Cerebellar nuclear complex (tissue), 1 donor: Measurements from ENCODE around the gene ALB.

Source experiments
- DNase-seq, 2 experiments: peaks; one replicate each; lab custom pipeline; 2025; lab: John Stamatoyannopoulos, UW

ALB gene

GRCh38 chr4:73450398-73451004, 46.4 kb downstream of the ALB start:
- no peak for DNase-seq

DNA sequence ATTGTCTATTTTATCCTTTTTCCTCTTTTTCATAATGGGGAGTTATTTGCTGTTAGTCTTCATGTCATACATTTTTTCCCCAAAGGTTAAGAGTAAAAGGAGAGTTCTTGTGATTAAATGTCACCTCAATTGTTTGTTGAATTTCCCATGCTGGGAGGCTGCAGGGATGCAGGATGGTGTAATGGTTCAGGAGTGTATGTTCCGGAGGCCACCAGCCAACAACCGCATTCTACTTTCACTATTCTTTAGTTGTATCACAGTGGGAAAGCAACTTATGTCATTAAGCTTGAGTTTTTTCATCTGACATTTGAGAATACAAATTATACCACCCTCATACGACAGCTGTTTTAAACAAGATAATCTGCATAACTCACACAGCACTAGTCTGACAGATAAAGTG, 47.3 kb downstream of the ALB start:
- DNase-seq = no peak

DNA sequence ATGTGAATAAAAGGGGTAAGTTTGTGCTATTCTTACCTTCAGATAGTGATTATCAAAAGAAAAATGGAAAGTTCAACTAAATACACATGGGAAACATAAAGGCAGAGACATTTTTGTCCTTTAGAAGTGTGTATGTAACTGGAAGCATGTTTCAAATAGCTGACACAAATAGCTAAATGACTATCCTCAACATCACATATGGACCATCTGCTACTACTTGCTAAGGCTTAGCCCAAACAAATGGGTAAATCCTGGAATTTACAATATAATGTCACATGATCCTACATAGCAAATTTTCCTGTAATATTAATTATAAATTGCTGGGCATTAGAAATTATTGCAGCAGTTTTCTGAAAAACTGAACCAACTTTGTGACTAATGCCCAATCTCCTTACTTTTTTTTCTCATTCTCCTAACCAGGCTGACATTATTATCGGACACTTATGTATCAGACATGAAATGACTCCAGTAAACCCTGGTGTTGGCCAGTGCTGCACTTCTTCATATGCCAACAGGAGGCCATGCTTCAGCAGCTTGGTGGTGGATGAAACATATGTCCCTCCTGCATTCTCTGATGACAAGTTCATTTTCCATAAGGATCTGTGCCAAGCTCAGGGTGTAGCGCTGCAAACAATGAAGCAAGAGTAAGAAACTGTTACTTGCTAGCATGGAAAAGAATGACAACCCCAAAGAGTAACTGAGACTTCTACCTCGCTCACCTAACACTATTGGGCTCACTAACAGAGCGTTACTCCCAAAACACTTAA, 48.1 kb downstream of the ALB start:
- DNase-seq = no peak

- no peak for DNase-seq
These were observed 49.0 kb downstream of the ALB start for GRCh38 chr4:73452953-73453700.

GRCh38 chr4:73453701-73454005, 49.6 kb downstream of the ALB start:
- DNase-seq = no peak

GRCh38 chr4:73454920-73455319, 50.8 kb downstream of the ALB start:
- DNase-seq = no peak

DNA sequence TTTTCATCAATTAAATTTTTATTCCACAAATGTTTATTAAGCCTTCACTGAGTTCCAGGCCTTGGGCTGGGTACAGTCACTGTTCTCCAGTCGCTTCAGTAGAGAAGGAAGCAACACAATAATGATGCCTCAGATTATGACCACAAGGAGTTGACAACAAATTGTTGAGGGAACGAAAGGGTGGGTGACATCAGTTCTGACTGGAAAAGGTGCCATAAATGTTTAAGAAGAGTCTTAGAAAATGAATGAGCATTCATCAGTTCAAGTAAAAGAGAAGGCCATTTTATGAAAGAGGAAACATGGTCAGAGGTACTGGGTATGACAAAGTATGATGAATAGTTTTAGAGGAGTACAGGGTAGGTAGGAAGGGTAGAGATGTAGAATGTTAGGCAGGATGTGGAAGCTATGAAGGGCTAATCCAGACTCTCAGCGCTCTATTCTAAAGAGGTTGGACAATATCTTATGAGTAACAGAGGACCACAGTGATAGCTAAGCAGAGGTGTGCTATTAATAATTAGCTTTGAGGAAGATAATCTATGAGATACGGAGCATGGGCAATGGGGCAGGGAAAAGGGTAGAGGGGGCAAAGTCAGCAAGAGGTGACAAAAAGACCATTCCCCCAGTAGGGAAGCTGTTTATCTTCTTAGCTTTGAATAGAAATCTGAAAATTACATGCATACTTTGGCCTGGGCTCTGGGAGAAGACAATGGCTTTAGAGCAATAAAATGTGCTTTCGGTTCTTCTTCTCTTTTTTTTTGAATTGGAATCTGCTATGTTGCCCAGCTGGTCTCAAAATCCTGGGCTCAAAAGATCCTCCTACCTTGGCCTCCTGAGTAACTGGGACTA, 52.3 kb downstream of the ALB start:
- no peak for DNase-seq

DNA sequence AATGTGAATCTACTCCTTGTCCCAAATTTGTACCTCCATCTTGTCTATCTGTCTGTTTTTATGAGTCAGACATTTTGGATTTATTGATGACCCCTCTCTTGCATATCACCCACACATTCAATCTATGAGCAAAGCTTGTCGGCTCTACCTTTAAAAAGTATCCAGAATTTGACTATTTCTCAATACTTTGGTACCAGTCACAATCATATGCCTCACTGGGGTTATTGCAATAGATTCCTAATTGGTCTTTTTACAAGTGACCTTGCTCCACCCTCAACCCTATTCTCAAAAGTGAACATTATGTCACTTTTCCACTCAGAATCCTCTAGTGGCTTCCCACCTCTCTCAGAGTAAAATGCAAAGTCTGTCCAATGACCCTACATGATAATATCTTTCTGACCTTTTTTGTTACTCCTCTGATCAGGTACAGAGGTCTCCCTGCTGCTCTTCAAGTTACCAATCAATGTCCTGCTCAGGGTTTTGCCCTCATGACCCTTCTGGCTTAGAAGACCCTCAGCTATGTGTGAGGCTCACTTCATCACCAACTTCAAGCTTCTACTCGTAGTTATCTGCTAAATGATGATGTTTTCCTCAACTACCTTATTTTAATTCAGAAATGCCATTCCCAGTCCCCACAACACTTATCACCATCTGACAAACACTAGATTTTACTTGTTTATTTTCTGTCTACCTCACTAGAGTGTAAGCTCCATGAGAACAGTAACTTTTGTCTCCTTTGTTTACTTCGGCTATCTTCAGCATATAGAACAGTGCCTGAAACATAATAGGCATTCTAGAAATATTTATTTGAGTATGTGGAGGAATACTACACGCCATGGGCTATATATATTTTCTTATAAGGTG, 54.3 kb downstream of the ALB start:
- DNase-seq = no peak

DNA sequence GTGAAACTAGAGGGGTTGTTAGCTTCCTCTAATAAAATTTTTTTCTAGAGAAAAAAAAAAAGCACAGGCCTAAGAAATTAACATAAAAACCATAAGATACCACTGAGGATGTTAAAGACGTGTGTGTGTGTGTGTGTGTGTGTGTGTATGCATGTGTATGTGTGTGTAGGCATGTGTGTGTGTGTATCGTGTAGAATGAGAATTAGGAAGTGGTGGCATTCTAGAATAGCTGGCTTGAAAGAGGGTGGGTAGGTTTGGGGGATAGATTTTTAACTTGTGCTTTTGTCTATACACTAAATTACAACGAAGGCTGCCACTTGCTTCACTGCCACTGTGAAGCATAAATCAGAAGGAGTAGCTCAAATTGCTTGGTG, 54.9 kb downstream of the ALB start:
- no peak for DNase-seq

DNA sequence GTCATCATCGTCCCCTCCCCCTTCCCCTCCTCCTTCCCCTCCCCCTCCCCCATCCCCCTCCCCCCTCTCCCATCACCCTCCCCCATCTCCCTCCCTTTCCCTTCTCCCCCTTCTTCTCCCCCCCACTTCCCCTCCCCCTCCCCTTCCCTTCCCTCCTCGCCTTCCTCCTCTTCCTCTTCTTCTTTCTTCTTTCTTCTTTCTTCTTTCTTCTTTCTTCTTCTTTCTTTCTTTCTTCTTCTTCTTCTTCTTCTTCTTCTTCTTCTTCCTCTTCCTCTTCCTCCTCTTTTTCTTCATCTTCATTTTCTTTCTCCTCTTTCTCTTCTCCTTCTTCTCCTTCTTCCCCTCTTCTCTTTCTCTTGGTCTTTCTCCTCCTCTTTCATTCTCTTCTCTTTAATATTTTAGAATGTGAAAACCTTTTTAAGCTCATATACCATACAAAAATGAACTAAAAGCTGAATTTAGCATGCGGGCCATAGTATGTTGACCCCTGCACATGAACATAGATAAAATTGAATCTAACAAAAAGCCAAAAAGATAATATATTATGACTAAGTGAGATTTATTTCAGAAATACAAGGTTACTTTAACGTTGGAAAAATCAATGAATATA, 56.9 kb downstream of the ALB start:
- DNase-seq = no peak

DNA sequence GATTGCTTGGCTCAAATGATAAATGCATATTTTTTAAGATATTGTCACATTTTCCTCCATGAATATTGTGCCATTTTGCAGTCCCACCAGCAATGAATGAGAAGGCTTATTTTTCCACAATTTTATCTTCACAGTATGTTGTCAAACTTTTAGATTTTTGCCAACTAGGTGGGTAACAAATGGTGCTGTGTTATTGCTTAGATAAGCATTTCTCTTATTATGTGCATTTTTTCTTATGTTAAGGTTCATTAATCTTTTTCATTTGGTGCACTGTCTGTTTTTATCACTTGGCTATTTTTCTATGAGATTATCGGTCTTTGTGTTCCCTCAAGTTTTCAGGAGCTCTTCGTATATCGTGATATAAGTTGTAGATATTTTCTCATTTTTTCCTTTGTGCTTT, 64.1 kb downstream of the ALB start:
- no peak for DNase-seq

DNA sequence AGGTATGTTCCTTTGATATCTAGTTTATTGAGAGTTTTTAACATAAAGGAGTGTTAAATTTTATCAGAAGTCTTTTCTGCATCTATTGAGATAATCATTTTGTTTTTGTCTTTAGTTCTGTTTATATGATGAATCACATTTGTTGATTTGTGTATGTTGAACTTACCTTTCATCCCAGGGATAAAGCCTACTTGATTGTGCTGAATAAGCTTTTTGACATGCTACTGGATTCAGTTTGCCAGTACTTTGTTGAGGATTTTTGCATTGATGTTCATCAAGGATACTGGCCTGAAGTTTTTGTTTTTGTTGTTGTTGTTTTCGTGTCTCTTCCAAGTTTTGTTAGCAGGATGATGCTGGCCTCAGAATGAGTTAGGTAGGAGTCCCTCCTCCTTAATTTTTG, 66.6 kb downstream of the ALB start:
- DNase-seq = no peak
